GM12891 (cell line): ENCODE results near the gene MAP3K19.

Source experiments
- PAX5 ChIP-seq: IDR thresholded peaks from 2 replicates; pipeline ENCODE4 v1.6.1; 2011; ENCODE audit warnings: low read length, moderate library complexity, mild to moderate bottlenecking; ENCODE audit not compliant: insufficient read depth, severe bottlenecking
- POLR2A ChIP-seq: IDR thresholded peaks from 2 replicates; pipeline ENCODE4 v1.6.1; 2011; ENCODE audit warnings: low read depth, low read length, control low read depth
- POLR2AphosphoS5 ChIP-seq: IDR thresholded peaks from 2 replicates; pipeline ENCODE4 v1.6.1; 2011; ENCODE audit warnings: low read depth, low read length, control low read depth
- TAF1 ChIP-seq: IDR thresholded peaks from 2 replicates; pipeline ENCODE4 v1.6.1; 2011; ENCODE audit warnings: low read depth, low read length, control low read depth

DNA sequence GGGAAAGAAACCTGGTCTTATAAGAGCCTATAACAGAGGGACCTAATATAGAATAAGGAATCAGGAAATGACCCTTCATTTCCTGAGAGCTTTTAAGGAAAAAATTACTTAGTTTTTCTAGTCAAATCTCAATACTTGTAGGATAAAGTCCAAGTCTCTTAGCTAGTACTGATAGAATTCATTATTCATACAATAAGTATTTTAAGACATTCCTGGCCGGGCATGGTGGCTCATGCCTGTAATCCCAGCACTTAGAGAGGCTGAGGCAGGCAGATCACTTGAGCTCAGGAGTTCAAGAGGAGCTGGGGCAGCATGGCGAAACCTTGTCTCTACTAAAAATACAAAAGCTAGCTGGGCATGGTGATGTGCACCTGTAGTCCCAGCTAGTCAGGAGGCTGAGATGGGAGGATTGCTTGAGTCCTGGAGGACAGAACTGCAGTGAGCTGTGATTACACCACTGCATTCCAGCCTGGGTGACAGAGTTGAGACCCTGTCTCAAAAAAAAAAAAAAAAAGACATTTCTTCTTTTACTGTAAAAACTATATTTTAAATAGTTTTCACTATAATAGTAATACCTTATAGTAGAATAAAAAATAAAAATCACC lies 8.0 kb upstream of the MAP3K19 start:
- TF ChIP-seq POLR2A (no peak), POLR2AphosphoS5 (no peak), TAF1 (no peak), PAX5 (no peak)
